HEK293T (cell line): ENCODE data around the gene ZC3H12C.

ENCODE experiments used
- CTCF ChIA-PET: fragments of 350-600 bp; formaldehyde crosslinking; extraction: SDS; loops from one replicate; lab custom pipeline; 2021; ENCODE audit warnings: antibody characterized with exemption, inconsistent platforms; lab: Yijun Ruan, JAX
- POLR2A ChIA-PET: fragments of 350-600 bp; formaldehyde crosslinking; extraction: SDS; loops from one replicate; lab custom pipeline; 2020; ENCODE audit warnings: antibody characterized with exemption, inconsistent platforms; lab: Yijun Ruan, JAX
- DNase-seq: peaks from one replicate; pipeline ENCODE4 v3.0.0; 2012; ENCODE audit warnings: mixed read lengths; ENCODE audit errors: extremely low spot score
- ARNT ChIP-seq: fragments of 450-650 bp; IDR thresholded peaks from 2 replicates; pipeline ENCODE4 v1.6.1; 2017; ENCODE audit warnings: mild to moderate bottlenecking
- BHLHE40 ChIP-seq: fragments of 450-650 bp; IDR thresholded peaks from 2 replicates; pipeline ENCODE4 v1.6.1; 2016; ENCODE audit warnings: mild to moderate bottlenecking, moderate library complexity, borderline replicate concordance
- CTBP1 ChIP-seq: fragments of 450-650 bp; IDR thresholded peaks from 2 replicates; pipeline ENCODE4 v1.6.1; 2016; ENCODE audit warnings: borderline replicate concordance
- ELF4 ChIP-seq: fragments of 450-650 bp; IDR thresholded peaks from 2 replicates; pipeline ENCODE4 v1.6.1; 2017; ENCODE audit warnings: antibody characterized with exemption
- FOXA1 ChIP-seq: fragments of 450-650 bp; IDR thresholded peaks from 2 replicates; pipeline ENCODE4 v1.6.1; 2016; ENCODE audit warnings: mild to moderate bottlenecking
- FOXK2 ChIP-seq: fragments of 450-650 bp; IDR thresholded peaks from 2 replicates; pipeline ENCODE4 v1.6.1; 2016; ENCODE audit warnings: mild to moderate bottlenecking
- FOXM1 ChIP-seq: fragments of 450-650 bp; IDR thresholded peaks from 2 replicates; pipeline ENCODE4 v1.6.1; 2017; ENCODE audit warnings: mild to moderate bottlenecking, borderline replicate concordance
- HDGF ChIP-seq: fragments of 450-650 bp; IDR thresholded peaks from 2 replicates; pipeline ENCODE4 v1.6.1; 2017; ENCODE audit warnings: antibody characterized with exemption, borderline replicate concordance
- L3MBTL2 ChIP-seq: fragments of 450-650 bp; conservative IDR thresholded peaks from 2 replicates; pipeline ENCODE4 v1.6.1; 2016; ENCODE audit warnings: mild to moderate bottlenecking
- LEF1 ChIP-seq: fragments of 450-650 bp; IDR thresholded peaks from 2 replicates; pipeline ENCODE4 v1.6.1; 2017; ENCODE audit warnings: mild to moderate bottlenecking, borderline replicate concordance
- NFRKB ChIP-seq: fragments of 450-650 bp; IDR thresholded peaks from 2 replicates; pipeline ENCODE4 v1.6.1; 2016; ENCODE audit warnings: mild to moderate bottlenecking, moderate library complexity
- PKNOX1 ChIP-seq: fragments of 450-650 bp; IDR thresholded peaks from 2 replicates; pipeline ENCODE4 v1.6.1; 2016
- SP1 ChIP-seq: fragments of 450-650 bp; IDR thresholded peaks from 2 replicates; pipeline ENCODE4 v1.6.1; 2017
- SUZ12 ChIP-seq: fragments of 450-650 bp; IDR thresholded peaks from 2 replicates; pipeline ENCODE4 v1.6.1; 2016; ENCODE audit warnings: mild to moderate bottlenecking
- TARDBP ChIP-seq: fragments of 450-650 bp; IDR thresholded peaks from 2 replicates; pipeline ENCODE4 v1.6.1; 2016
- ZNF384 ChIP-seq: fragments of 450-650 bp; IDR thresholded peaks from 2 replicates; pipeline ENCODE4 v1.6.1; 2016

Gene ZC3H12C

GRCh38 chr11:110113973-110114372 is 20.8 kb downstream of the ZC3H12C start:
- POLR2A ChIA-PET, result interaction anchor here (0.7 kb wide), 1 partner anchor 46 kb away, joined by 3 read pairs; no protein-coding TSS in a partner anchor
- DNase-seq, result no peak
- TF ChIP-seq L3MBTL2 (no peak), ARNT (no peak)
- CTCF ChIA-PET, result no interaction called here

- TF ChIP-seq CTBP1, result no peak
- POLR2A ChIA-PET, result no interaction called here
- CTCF ChIA-PET, result no interaction called here
- DNase-seq, result no peak
Measured at GRCh38 chr11:110119317-110119716, 26.1 kb downstream of the ZC3H12C start.

GRCh38 chr11:110121204-110121603 is 28.0 kb downstream of the ZC3H12C start:
- ChIA-PET POLR2A (no interaction called here), CTCF (interaction anchor here (0.6 kb wide), 1 partner anchor 713 kb away, joined by 4 read pairs; no protein-coding TSS in a partner anchor)
- TF ChIP-seq ARNT, result no peak
- TF ChIP-seq ELF4, result no peak
- no peak for TF ChIP-seq BHLHE40
- no peak for TF ChIP-seq HDGF
- TF ChIP-seq PKNOX1, result no peak
- TF ChIP-seq FOXM1, result no peak
- no peak for TF ChIP-seq TARDBP
- TF ChIP-seq LEF1, result no peak
- TF ChIP-seq FOXK2, result no peak
- no peak for TF ChIP-seq SP1
- no peak for TF ChIP-seq ZNF384
- TF ChIP-seq FOXA1, result no peak
- TF ChIP-seq NFRKB, result no peak
- no peak for TF ChIP-seq CTBP1
- TF ChIP-seq L3MBTL2, result no peak
- no peak for TF ChIP-seq SUZ12
- DNase-seq, result no peak

- TF ChIP-seq FOXK2 (no peak), SP1 (no peak), SUZ12 (no peak), L3MBTL2 (no peak), HDGF (no peak), ARNT (no peak), FOXM1 (no peak), CTBP1 (no peak), PKNOX1 (no peak), BHLHE40 (no peak), ELF4 (no peak), ZNF384 (no peak), NFRKB (no peak), FOXA1 (no peak), LEF1 (no peak)
- DNase-seq, result no peak
- ChIA-PET POLR2A (no interaction called here), CTCF (no interaction called here)
Measured at GRCh38 chr11:110123003-110123402, 29.8 kb downstream of the ZC3H12C start.

GRCh38 chr11:110124605-110125004 is 31.4 kb downstream of the ZC3H12C start:
- ChIA-PET CTCF (no interaction called here), POLR2A (no interaction called here)
- no peak for DNase-seq
- TF ChIP-seq TARDBP (no peak), FOXA1 (no peak), SP1 (no peak), ZNF384 (no peak), PKNOX1 (no peak)

- ChIA-PET POLR2A (no interaction called here), CTCF (no interaction called here)
- TF ChIP-seq SUZ12 (no peak), FOXK2 (no peak), ELF4 (no peak), ARNT (no peak), BHLHE40 (no peak), FOXM1 (no peak), PKNOX1 (no peak), NFRKB (no peak), SP1 (no peak), FOXA1 (no peak), CTBP1 (no peak), LEF1 (no peak)
- no peak for DNase-seq
Measured at GRCh38 chr11:110125632-110126031, 32.4 kb downstream of the ZC3H12C start.
